Measurements from ENCODE around the gene RPS29. TPM values are rescaled to one million over a fixed set of nuclear protein-coding genes. Genes with fewer than 3 reads are reported as not detected.

The RPS29 gene
- 2,262 TPM for total RNA-seq

DNA sequence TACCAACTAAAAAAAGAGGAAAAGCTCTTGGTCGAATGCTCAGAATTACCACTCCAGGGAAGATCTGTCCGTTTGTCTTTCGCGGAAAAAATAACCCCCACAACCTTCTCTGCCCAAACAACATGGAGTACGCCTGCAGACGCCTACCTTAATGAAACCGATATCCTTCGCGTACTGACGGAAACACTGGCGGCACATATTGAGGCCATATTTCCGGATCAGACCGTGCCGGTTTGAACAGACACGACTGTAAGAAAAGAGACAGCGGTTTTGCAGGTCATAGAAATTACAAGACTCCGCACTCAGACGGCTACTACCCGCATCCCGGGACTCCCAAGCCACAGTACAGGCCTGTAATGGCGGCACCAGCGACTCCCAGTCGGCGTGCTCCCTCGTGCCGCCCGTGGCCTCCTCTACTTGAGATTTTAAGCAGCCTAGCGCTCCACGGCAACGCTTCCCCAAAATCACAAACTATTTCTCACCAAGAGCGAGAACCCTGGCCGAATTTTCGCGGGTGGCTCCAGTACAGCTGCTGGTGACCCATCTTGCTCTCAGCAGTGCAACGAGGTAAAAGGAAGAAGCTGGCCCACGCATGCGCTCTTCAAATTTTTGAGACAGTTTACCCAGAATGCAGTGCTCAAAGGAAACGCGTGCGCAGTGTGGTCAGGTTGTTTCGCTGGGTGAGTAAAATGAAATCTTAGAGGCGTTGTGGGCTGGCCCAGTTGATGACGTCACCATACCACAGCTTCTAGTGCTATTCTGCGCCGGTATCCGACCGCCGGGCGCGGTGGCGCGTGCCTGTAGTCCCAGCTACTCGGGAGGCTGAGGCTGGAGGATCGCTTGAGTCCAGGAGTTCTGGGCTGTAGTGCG lies at the start of gene RPS29:
Gene RPS29, minus strand, starts transcription at position 578 of the 870 bp plus-strand sequence. Its CDS starts 34 bp downstream, at position 544.
- Histone ChIP-seq H3K4me1 (peaks cover 4 to 16% of the 10 kb centered on the region in 2 donors), H3K4me3 (peak within 1 kb of the TSS; percentile 73 to 90), H3K36me3 (peaks cover 15 to 28% of the 10 kb centered on the region in 2 donors), H3K9me3 (no peaks in the 10 kb centered on the region), H3K27me3 (no peaks in the 10 kb centered on the region), H3K27ac (peak within 1 kb of the TSS; percentile 78 to 93)
- DNase-seq (ENCODE audit: low spot score in 2 of 2) = peak; percentile 92 to 99
- no peak for TF ChIP-seq CTCF (IDR thresholded peaks at IDR 0.05)
- intact Hi-C loops (cut with DNase I) = loop anchor here (2.0 to 5.0 kb wide), 2 partner anchors 35 to 106 kb away; partner anchors contain the start of genes KLHDC1, MGAT2 and RPL36AL

- peak; percentile 14 to 78 for DNase-seq (ENCODE audit: low spot score in 2 of 2)
- Histone ChIP-seq H3K9me3 (no peaks in the 10 kb centered on the region), H3K36me3 (peaks cover 0 to 19% of the 10 kb centered on the region in 2 donors), H3K4me1 (peaks cover 0 to 7% of the 10 kb centered on the region in 2 donors), H3K4me3 (peak within 1 kb of the TSS; percentile 54 to 79), H3K27ac (peak within 1 kb of the TSS; percentile 93 to 96), H3K27me3 (no peaks in the 10 kb centered on the region)
- intact Hi-C loops (cut with DNase I) = loop anchor here (1.0 to 5.0 kb wide), 4 partner anchors 14 to 598 kb away; partner anchors contain the start of genes KLHDC2, MGAT2, RPL36AL and SOS2
- TF ChIP-seq CTCF (IDR thresholded peaks at IDR 0.05) = no peak
Observed at GRCh38 chr14:49634547-49635334, 48.6 kb upstream of the RPS29 start, which contains the start of gene DNAAF2. TSS of gene DNAAF2 (minus strand) at chr14:49635244. CDS start at chr14:49635149, 95 bp downstream.

DNA sequence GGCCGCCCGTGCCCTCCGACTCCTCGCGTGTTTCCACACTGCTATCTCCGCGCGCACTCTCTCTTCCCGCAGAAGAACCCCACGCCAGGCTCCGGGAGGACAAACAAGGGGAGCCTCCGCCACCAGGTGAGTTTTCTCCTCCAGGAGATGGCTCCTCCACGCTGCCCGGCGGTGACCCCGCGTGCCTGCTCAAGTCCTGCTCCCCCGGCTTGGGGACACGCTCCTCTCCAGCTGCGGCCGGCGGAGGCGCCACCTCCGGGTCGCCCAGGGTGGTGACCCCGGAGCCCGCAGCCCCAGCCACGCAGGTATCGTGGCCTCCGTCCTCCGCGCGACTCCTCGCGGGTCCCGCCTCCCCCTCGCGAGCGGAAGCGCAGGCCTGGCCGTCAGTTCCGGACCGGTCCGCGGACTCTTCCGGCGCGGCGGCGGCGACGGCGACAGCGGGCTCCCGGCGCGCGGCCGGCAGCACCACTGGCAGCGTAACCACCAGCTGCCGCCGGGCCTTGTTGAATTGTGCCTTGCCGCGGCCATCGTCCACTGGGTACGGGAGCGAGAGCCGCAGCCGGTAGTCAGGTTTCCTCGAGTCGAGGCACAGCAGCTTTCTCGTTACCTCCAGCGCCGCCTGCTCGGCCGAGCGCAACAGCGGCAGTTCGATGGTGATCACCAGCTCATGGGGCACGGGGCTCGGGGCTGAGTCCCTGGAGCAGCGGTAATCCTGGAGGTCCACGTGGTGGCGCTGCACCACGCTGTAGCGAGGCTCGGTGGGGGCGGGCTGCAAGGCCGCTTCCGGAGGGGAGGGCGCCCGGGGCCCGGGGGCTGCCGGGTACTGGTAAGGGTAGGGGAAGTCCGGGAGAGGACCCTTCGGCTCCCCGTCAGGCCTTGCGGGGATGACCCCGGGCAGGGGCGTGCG lies 47.7 kb upstream of the RPS29 start:
- Histone ChIP-seq H3K36me3 (peaks cover 0 to 17% of the 10 kb centered on the region in 2 donors), H3K9me3 (no peaks in the 10 kb centered on the region), H3K4me3 (peak overlapping the region; percentile 54 to 79), H3K27me3 (no peaks in the 10 kb centered on the region), H3K27ac (peak overlapping the region; percentile 93 to 96), H3K4me1 (peaks cover 0 to 7% of the 10 kb centered on the region in 2 donors)
- intact Hi-C loops (cut with DNase I) = loop anchor here (1.0 to 5.0 kb wide), 4 partner anchors 14 to 598 kb away; partner anchors contain the start of genes KLHDC2, MGAT2, RPL36AL and SOS2
- peak; percentile 73 to 95 (median 76) for TF ChIP-seq CTCF (IDR thresholded peaks at IDR 0.05)
- DNase-seq (ENCODE audit: low spot score in 2 of 2) = peak; percentile 72 to 96

DNA sequence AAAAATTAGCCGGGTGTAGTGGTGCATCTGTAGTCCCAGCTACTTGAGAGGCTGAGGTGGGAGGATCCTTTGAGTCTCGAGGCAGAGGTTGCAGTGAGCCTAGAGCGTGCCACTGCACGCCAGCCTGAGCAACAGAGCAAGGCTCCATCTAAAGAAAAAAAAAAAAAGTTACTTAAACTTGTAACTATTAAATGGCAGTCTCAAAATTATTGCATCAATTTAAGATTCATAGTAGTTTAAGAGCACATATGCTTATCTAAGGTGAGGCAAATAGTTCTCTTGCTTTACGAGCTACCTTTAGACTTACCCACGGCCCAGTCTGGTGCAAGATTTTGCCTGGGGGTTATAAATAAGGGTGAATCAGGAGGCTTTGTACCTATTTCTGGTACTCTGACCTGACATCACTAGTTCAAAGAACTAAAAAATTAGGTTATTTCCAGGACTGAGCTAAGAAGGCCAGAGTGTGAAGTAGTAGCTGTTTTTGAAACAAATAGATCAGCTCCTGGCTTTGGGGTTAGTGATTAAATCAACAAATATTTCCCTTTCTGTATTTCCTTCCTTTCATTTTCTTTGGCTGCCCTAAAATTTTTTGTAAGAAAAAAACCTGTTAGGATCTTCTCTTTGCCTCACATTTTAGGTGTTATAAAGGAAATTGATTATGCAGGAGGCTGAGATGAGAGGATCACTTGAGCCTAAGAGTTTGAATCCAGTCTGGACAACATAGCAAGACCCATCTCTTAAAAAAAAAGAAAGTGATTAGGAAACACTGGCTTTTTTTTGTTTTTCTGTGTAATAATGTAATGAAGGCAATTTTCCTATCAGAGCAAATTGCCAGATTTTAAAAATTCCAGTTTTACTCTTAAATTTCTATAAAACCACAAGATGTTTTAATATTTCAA lies 38.0 kb upstream of the RPS29 start:
- H3K27ac ChIP-seq = peak overlapping the region; percentile 14 to 26
- H3K4me1 ChIP-seq = peaks cover 5 to 23% of the 10 kb centered on the region in 2 donors
- DNase-seq (ENCODE audit: low spot score in 2 of 2) = no peak
- no peak for TF ChIP-seq CTCF (IDR thresholded peaks at IDR 0.05)
- H3K9me3 ChIP-seq = no peaks in the 10 kb centered on the region
- H3K4me3 ChIP-seq = no peak overlapping the region
- H3K27me3 ChIP-seq = no peaks in the 10 kb centered on the region
- peaks cover 3 to 5% of the 10 kb centered on the region in 2 donors for H3K36me3 ChIP-seq
- intact Hi-C loops (cut with DNase I) = loop anchor here (5.0 kb wide), 2 partner anchors 238 to 493 kb away; partner anchors contain the start of gene VCPKMT

Measured in ascending aorta (tissue), 2 donors.